Chondrocyte (in vitro differentiated cells): ENCODE results near the gene ORC4. TPM values are rescaled to one million over a fixed set of nuclear protein-coding genes. Genes with fewer than 3 reads are reported as not detected.

ENCODE experiments used
- DNase-seq: peaks from one replicate; pipeline ENCODE4 v3.0.0; 2021; ENCODE audit warnings: mixed read lengths, low spot score
- H3K27ac Mint-ChIP-seq: one replicate; pipeline ENCODE4 v1.8.0; 2021; ENCODE audit warnings: mild to moderate bottlenecking, moderate library complexity, mixed read lengths; ENCODE audit not compliant: unreplicated experiment
- H3K27me3 Mint-ChIP-seq: 2 replicates; pipeline ENCODE4 v1.8.0; 2021; ENCODE audit warnings: low read depth, mixed read lengths
- H3K36me3 Mint-ChIP-seq: 2 replicates; pipeline ENCODE4 v1.8.0; 2021; ENCODE audit warnings: low read depth, mixed read lengths
- H3K4me1 Mint-ChIP-seq: 2 replicates; pipeline ENCODE4 v1.8.0; 2021; ENCODE audit warnings: low read depth, mild to moderate bottlenecking, mixed read lengths
- H3K4me3 Mint-ChIP-seq: one replicate; pipeline ENCODE4 v1.8.0; 2021; ENCODE audit warnings: mild to moderate bottlenecking, moderate library complexity, mixed read lengths; ENCODE audit not compliant: unreplicated experiment
- H3K9me3 Mint-ChIP-seq: 2 replicates; pipeline ENCODE4 v1.8.0; 2021; ENCODE audit warnings: low read depth, mixed read lengths
- total RNA-seq: library from RNA; stranded (reverse); gene quantifications from 3 replicates; pipeline ENCODE4 v1.2.1, GENCODE V29; 2021
- TF ChIP-seq, protein P1 (sequence below): fragments of 200-600 bp; sonication (generic); IDR thresholded peaks from 2 replicates; pipeline ENCODE4 v1.5.0; 2021; ENCODE audit warnings: antibody characterized with exemption, mild to moderate bottlenecking, moderate library complexity

Gene ORC4
- total RNA-seq, 1 donor from 2014 or later = 28.5 TPM

- Mint-ChIP-seq H3K4me3 (no peak overlapping the region), H3K27me3 (no peaks in the 10 kb centered on the region), H3K27ac (no peak overlapping the region), H3K36me3 (no peaks in the 10 kb centered on the region), H3K4me1 (peaks cover 15% of the 10 kb centered on the region), H3K9me3 (no peaks in the 10 kb centered on the region)
- TF ChIP-seq, protein P1, sequence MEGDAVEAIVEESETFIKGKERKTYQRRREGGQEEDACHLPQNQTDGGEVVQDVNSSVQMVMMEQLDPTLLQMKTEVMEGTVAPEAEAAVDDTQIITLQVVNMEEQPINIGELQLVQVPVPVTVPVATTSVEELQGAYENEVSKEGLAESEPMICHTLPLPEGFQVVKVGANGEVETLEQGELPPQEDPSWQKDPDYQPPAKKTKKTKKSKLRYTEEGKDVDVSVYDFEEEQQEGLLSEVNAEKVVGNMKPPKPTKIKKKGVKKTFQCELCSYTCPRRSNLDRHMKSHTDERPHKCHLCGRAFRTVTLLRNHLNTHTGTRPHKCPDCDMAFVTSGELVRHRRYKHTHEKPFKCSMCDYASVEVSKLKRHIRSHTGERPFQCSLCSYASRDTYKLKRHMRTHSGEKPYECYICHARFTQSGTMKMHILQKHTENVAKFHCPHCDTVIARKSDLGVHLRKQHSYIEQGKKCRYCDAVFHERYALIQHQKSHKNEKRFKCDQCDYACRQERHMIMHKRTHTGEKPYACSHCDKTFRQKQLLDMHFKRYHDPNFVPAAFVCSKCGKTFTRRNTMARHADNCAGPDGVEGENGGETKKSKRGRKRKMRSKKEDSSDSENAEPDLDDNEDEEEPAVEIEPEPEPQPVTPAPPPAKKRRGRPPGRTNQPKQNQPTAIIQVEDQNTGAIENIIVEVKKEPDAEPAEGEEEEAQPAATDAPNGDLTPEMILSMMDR = no peak
- no peak for DNase-seq
Measured at GRCh38 chr2:148027822-148028221, 7.3 kb upstream of the ORC4 start.

- no peak overlapping the region for H3K4me3 Mint-ChIP-seq
- no peak overlapping the region for H3K27ac Mint-ChIP-seq
- peaks cover 24% of the 10 kb centered on the region for H3K4me1 Mint-ChIP-seq
- no peaks in the 10 kb centered on the region for H3K9me3 Mint-ChIP-seq
- no peaks in the 10 kb centered on the region for H3K27me3 Mint-ChIP-seq
- TF ChIP-seq, protein P1 = no peak
- no peaks in the 10 kb centered on the region for H3K36me3 Mint-ChIP-seq
- DNase-seq = no peak
Measured at GRCh38 chr2:148026573-148026972, 6.0 kb upstream of the ORC4 start.

- Mint-ChIP-seq H3K9me3 (no peaks in the 10 kb centered on the region), H3K27me3 (no peaks in the 10 kb centered on the region), H3K27ac (peak overlapping the region; percentile 49), H3K4me1 (peaks cover 35% of the 10 kb centered on the region), H3K4me3 (no peak overlapping the region), H3K36me3 (no peaks in the 10 kb centered on the region)
- TF ChIP-seq, protein P1 = no peak
- DNase-seq = no peak
Measured at GRCh38 chr2:148023861-148024260, 3.3 kb upstream of the ORC4 start.

DNA sequence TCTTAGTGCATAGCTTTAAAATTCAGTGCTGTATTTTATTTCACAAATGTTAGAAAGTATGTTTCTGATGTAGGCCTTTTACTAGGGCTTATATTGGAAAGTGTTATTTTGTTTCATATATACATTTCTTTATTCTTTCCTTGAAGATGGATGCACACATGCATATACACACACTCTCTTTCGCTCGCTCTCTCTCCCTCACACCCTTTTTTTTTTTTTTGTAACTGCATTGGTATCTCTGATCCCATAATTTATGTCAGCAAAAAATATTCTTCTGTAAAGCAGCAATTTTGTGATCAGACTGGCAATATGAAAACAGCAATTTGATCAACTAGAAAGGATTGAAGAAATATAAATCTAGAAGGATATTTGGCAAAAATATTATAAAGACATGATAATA, 2.3 kb upstream of the ORC4 start:
- H3K27ac Mint-ChIP-seq = peak overlapping the region; percentile 23
- peaks cover 44% of the 10 kb centered on the region for H3K4me1 Mint-ChIP-seq
- H3K4me3 Mint-ChIP-seq = peak overlapping the region; percentile 100
- no peaks in the 10 kb centered on the region for H3K27me3 Mint-ChIP-seq
- no peak for DNase-seq
- TF ChIP-seq, protein P1 = no peak
- H3K36me3 Mint-ChIP-seq = no peaks in the 10 kb centered on the region
- no peaks in the 10 kb centered on the region for H3K9me3 Mint-ChIP-seq

- no peak for DNase-seq
- peak overlapping the region; percentile 100 for H3K4me3 Mint-ChIP-seq
- no peaks in the 10 kb centered on the region for H3K36me3 Mint-ChIP-seq
- H3K4me1 Mint-ChIP-seq = peaks cover 46% of the 10 kb centered on the region
- no peaks in the 10 kb centered on the region for H3K27me3 Mint-ChIP-seq
- peak overlapping the region; percentile 98 for H3K27ac Mint-ChIP-seq
- H3K9me3 Mint-ChIP-seq = no peaks in the 10 kb centered on the region
- TF ChIP-seq, protein P1 = no peak
Measured at GRCh38 chr2:148022351-148022750, 1.8 kb upstream of the ORC4 start.
